ENCODE measurements around the gene FCER1G.
A peak's percentile ranks its signal among the peaks of the same experiment; 100 is the strongest.

The FCER1G gene

GRCh38 chr1:161192476-161193465, 22.3 kb upstream of the FCER1G start:
- H3K27ac ChIP-seq = no peak overlapping the region

GRCh38 chr1:161193561-161194235, 21.4 kb upstream of the FCER1G start:
- H3K27ac ChIP-seq = no peak overlapping the region
- H3K79me2 ChIP-seq (ENCODE audit: insufficient read depth, low read depth) = no peaks in the 10 kb centered on the region
- no peaks in the 10 kb centered on the region for H3K36me3 ChIP-seq (ENCODE audit: insufficient read depth)
- TF ChIP-seq CTCF (conservative IDR thresholded peaks at IDR 0.05; ENCODE audit: low read depth, low read length) = no peak
- peak overlapping the region; percentile 65; the same call in 1 of the 2 replicates for H2AFZ ChIP-seq (ENCODE audit: low read depth)
- peaks cover 13% of the 10 kb centered on the region for H3K4me1 ChIP-seq (ENCODE audit: low read depth, poor library complexity, severe bottlenecking)
- no peak overlapping the region for H3K9ac ChIP-seq
- H3K27me3 ChIP-seq (ENCODE audit: insufficient read depth, low read depth) = no peaks in the 10 kb centered on the region; the same call in 1 of the 2 replicates
- H3K4me3 ChIP-seq (IDR thresholded peaks at IDR 0.05; ENCODE audit: insufficient read depth, low read depth, low read length) = no peak overlapping the region
- no peaks in the 10 kb centered on the region for H4K20me1 ChIP-seq (ENCODE audit: insufficient read depth)
- H3K4me2 ChIP-seq = no peak overlapping the region

More at GRCh38 chr1:161192476-161193465, 22.3 kb upstream of the FCER1G start:
- Histone ChIP-seq H4K20me1 (ENCODE audit: insufficient read depth) (no peaks in the 10 kb centered on the region), H3K79me2 (ENCODE audit: insufficient read depth, low read depth) (no peaks in the 10 kb centered on the region), H3K36me3 (ENCODE audit: insufficient read depth) (no peaks in the 10 kb centered on the region), H2AFZ (ENCODE audit: low read depth) (peak overlapping the region; percentile 65), H3K4me3 (IDR thresholded peaks at IDR 0.05; ENCODE audit: insufficient read depth, low read depth, low read length) (no peak overlapping the region), H3K4me1 (ENCODE audit: low read depth, poor library complexity, severe bottlenecking) (peaks cover 13% of the 10 kb centered on the region), H3K27me3 (ENCODE audit: insufficient read depth, low read depth) (no peaks in the 10 kb centered on the region; the same call in 1 of the 2 replicates), H3K9ac (no peak overlapping the region), H3K4me2 (peak overlapping the region; percentile 7; the same call in 1 of the 2 replicates)
- TF ChIP-seq CTCF (conservative IDR thresholded peaks at IDR 0.05; ENCODE audit: low read depth, low read length) = peak; percentile 100

- Histone ChIP-seq H2AFZ (ENCODE audit: low read depth) (no peak overlapping the region), H4K20me1 (ENCODE audit: insufficient read depth) (no peaks in the 10 kb centered on the region), H3K4me3 (IDR thresholded peaks at IDR 0.05; ENCODE audit: insufficient read depth, low read depth, low read length) (no peak overlapping the region), H3K27me3 (ENCODE audit: insufficient read depth, low read depth) (no peaks in the 10 kb centered on the region; the same call in 1 of the 2 replicates), H3K79me2 (ENCODE audit: insufficient read depth, low read depth) (no peaks in the 10 kb centered on the region), H3K4me2 (no peak overlapping the region), H3K4me1 (ENCODE audit: low read depth, poor library complexity, severe bottlenecking) (peaks cover 13% of the 10 kb centered on the region), H3K9ac (no peak overlapping the region), H3K27ac (no peak overlapping the region), H3K36me3 (ENCODE audit: insufficient read depth) (no peaks in the 10 kb centered on the region)
- no peak for TF ChIP-seq CTCF (conservative IDR thresholded peaks at IDR 0.05; ENCODE audit: low read depth, low read length)
Observed at GRCh38 chr1:161195171-161195570, 19.9 kb upstream of the FCER1G start.

- Histone ChIP-seq H3K27me3 (ENCODE audit: insufficient read depth, low read depth) (no peaks in the 10 kb centered on the region; the same call in 1 of the 2 replicates), H3K36me3 (ENCODE audit: insufficient read depth) (no peaks in the 10 kb centered on the region), H3K79me2 (ENCODE audit: insufficient read depth, low read depth) (no peaks in the 10 kb centered on the region), H3K4me2 (no peak overlapping the region), H3K27ac (no peak overlapping the region), H3K9ac (no peak overlapping the region), H2AFZ (ENCODE audit: low read depth) (no peak overlapping the region), H3K4me3 (IDR thresholded peaks at IDR 0.05; ENCODE audit: insufficient read depth, low read depth, low read length) (no peak overlapping the region), H4K20me1 (ENCODE audit: insufficient read depth) (no peaks in the 10 kb centered on the region), H3K4me1 (ENCODE audit: low read depth, poor library complexity, severe bottlenecking) (peaks cover 14% of the 10 kb centered on the region)
- TF ChIP-seq CTCF (conservative IDR thresholded peaks at IDR 0.05; ENCODE audit: low read depth, low read length) = no peak
Observed at GRCh38 chr1:161196111-161196510, 19.0 kb upstream of the FCER1G start.
